GM12865 (cell line): ENCODE data around the gene FAM222A.

Experiments
- DNase-seq: peaks from one replicate; pipeline ENCODE4 v3.0.0; 2010; ENCODE audit warnings: low read depth
- H3K4me3 ChIP-seq: 2 replicates; pipeline ENCODE4 v1.5.1; 2011; ENCODE audit warnings: mild to moderate bottlenecking, low read depth, low read length, control low read depth
- TF ChIP-seq, protein P1 (sequence below): IDR thresholded peaks from 2 replicates; pipeline ENCODE4 v1.5.1; 2011; ENCODE audit warnings: low read length, control low read depth, low read depth, inconsistent platforms; ENCODE audit not compliant: insufficient read depth; ENCODE audit errors: missing control alignments

FAM222A gene

DNA sequence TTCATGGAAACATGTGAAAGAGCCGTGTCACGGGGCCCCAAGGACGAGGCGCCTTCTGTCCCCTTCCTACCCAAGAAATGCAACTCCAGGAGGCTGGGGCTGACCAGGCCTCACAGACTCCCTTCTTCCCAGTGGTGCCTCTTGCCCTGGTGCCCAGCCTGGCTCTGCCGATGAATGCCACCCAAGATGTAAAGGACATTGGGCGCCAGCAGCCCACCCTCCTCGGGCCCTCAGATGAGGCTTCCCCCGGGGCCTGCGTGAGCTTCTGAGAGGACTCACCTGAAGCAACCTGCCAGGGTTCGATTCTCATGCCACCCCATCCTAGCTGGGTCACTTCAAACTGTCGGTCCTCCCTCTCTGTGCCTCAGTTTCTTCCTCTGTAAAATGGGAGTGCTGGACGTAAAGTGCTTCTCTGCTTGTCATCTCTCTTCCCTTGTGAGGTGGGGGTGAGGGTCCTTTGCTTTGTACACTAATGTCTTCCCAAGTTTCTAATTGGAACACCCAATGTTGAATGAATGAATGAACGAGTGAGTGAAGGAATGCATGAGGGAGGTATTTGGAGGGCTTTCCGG lies 10.8 kb downstream of the FAM222A start:
- TF ChIP-seq, protein P1, sequence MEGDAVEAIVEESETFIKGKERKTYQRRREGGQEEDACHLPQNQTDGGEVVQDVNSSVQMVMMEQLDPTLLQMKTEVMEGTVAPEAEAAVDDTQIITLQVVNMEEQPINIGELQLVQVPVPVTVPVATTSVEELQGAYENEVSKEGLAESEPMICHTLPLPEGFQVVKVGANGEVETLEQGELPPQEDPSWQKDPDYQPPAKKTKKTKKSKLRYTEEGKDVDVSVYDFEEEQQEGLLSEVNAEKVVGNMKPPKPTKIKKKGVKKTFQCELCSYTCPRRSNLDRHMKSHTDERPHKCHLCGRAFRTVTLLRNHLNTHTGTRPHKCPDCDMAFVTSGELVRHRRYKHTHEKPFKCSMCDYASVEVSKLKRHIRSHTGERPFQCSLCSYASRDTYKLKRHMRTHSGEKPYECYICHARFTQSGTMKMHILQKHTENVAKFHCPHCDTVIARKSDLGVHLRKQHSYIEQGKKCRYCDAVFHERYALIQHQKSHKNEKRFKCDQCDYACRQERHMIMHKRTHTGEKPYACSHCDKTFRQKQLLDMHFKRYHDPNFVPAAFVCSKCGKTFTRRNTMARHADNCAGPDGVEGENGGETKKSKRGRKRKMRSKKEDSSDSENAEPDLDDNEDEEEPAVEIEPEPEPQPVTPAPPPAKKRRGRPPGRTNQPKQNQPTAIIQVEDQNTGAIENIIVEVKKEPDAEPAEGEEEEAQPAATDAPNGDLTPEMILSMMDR = no peak
- no peak for DNase-seq
- no peak overlapping the region for H3K4me3 ChIP-seq

DNA sequence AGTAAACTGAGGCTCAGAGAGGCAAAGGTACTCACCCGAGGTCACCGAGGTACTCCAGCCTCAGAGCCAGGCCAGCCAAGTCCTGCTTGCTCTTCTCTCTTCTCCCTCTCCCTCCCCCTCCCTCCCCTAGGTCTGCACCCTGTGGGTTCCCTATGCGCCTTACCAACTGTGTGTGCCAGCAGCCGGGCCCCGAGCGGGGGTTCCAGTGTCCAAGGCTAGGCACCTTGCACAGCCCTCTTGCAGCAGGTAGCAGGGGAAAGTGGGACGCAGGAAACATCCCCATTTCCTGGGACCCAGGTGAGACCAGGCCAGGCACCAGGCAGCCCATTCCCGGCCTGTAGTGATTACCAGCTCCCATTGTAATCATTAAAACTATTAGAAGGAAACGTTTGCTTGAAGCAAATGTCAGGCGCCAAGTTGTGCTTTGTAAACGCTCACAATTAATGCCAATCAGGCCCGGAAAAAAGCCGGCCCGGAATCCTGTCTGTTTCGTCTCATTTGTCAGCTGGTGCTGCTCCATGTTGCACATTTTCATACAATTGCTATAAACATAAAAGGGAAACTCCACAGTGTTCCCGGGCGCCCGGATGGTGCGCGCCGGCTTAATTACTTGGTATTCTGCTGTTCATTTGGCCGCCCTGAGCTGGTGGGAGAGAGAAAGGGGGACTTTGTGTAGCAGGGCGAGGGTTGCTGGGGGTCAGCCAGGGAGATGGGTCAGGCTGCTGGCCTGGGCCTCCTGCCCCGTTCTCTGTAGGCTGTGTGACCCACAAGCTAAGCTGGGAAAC lies 11.9 kb downstream of the FAM222A start:
- no peak overlapping the region for H3K4me3 ChIP-seq
- TF ChIP-seq, protein P1 = no peak
- DNase-seq = no peak

DNA sequence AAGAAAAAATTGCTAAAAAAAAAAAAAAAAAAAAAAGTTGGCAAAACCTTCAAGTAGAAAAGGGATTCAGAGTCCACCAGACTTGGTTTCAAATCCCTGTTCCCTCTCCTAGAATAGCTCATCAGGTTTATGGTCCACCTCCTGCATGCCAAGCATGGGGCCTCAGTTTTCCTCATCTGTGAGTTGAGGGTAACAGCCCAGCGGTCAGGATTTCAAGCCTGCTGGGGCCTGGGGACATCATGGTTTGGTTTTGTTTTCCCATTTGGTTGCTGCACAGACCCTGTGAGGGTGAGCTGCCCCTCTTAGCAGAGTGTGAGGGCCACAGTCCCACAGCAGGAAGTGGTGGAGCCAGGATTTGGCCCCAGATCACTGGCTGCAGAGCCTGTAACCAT lies 12.5 kb downstream of the FAM222A start:
- TF ChIP-seq, protein P1 = no peak
- H3K4me3 ChIP-seq = no peak overlapping the region

DNA sequence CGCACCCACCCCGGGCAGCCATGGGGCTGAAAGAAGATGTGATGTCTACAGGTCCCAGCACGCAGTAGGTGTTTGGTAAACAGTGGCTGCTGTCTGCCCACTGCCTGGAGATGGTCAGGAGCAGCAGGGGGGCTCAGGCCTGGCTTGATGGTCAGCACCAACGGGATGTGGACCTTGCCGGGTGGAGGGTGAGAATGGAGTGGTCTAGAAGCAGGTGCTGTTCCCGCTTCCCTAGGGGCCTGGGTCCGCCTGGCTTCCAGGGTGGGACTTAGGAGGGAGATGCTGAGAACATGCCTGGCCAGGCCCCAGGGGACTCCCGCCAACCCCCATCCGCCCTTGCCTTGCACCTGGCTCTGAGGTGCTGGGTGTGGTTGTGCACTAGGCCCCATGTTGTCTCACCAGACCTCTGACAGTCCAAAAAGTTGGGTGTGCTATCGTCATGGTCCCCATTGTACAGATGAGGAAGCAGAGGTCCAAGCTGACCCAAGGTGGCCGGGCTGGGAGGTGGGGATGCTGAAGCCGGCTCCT lies 12.9 kb downstream of the FAM222A start:
- no peak for DNase-seq
- no peak overlapping the region for H3K4me3 ChIP-seq
- TF ChIP-seq, protein P1 = no peak

More for the DNA sequence above, 12.5 kb downstream of the FAM222A start:
- no peak for DNase-seq

DNA sequence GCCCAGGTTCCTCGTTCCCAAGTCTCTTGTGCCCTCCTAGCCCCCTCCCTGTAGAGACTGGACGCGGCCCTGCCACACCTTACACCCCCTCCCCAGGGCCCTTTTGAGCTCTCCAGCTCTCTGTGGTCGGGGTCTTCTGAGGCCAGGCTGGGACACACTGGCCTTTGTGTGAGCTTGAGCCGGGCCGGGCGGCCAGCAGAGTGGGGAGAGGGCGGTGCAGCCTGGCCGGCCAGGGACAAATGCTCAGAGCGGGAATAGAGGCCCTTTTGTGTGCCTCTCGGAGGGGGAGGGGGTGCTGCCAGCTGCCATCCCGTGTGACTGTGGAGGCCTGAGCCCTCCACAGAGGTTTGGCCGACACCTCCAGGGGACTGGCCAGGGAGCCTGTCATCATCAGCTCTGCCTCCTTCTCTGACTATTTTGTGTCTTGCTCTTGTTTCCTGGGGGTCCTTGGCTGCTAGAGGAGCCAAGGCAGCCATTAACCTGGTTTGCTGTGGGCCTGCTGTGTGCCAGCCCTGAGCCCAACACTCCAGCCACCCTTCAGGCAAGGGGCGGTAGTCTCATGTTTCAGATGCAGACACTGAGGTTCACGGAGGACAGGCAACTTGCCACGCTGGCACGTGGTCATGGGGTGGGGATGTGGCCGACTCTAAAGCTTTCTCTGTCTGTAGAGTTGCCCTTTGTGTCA lies 13.6 kb downstream of the FAM222A start:
- TF ChIP-seq, protein P1 = no peak
- no peak for DNase-seq
- no peak overlapping the region for H3K4me3 ChIP-seq

DNA sequence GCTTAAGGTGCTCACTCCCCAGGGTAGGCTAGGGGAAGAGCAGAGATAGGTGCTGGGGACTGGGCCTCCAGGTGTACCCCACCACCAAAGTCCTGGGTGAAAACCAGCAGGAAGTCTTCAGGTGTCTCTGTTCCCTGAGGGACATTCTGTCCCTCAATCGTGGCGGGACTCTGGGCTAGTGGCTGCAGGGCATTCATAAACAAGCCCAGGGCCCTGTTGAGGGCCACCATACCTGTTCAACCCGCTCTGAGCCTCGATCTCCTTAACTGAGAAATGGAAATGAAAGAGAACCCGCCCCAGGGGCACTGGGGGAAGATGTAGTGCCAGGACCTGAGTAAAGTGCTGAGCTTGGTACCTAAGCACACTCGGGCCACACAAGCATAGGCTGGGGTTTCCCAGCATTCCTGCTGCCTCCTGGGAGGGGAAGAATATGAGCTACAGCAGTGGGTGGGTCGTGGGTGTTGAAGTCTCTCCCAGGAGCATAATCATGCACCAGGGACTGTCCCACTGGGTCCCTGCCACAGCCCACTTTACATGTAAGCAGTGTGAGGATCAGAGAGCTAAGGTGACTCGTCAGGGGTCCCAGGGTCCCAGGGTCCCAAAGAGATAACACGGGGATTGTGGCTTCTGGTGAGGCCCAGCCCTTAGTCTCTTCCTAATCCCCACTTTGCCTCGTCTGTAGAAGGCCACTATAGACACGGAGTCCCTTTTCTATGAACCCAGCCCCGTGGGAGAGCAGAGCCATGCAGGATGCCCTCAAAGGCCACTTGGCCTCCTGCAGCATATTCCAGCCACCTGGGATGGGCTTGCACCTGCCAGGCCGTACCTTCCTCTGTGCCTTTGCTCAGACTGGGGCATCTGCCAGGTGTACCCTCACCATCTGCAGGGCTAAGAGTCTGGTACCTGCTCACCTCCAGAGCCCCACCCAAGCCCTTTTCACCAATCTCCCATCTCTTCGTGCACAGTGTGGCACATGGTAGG lies 14.4 kb downstream of the FAM222A start:
- TF ChIP-seq, protein P1 = no peak
- DNase-seq = no peak

More for the DNA sequence above, 14.4 kb downstream of the FAM222A start:
- no peak overlapping the region for H3K4me3 ChIP-seq
